Mesendoderm (in vitro differentiated cells): Measurements from ENCODE around the gene C11orf21.

Experiments used
- DNase-seq: peaks from one replicate; pipeline ENCODE4 v3.0.0; 2013
- H2AK5ac ChIP-seq: 2 replicates; pipeline ENCODE4 v1.6.1; 2013; ENCODE audit warnings: low read length, inconsistent platforms
- H2BK120ac ChIP-seq: 2 replicates; pipeline ENCODE4 v1.6.1; 2013; ENCODE audit warnings: low read depth, mild to moderate bottlenecking, low read length, moderate library complexity, mixed read lengths
- H2BK15ac ChIP-seq: replicated peaks from 2 replicates; pipeline ENCODE4 v1.6.1; 2013; ENCODE audit warnings: low read depth, mild to moderate bottlenecking, moderate library complexity
- H2BK5ac ChIP-seq: 2 replicates; pipeline ENCODE4 v1.6.1; 2013; ENCODE audit warnings: low read length, inconsistent platforms
- H3K18ac ChIP-seq: 2 replicates; pipeline ENCODE4 v1.6.1; 2013; ENCODE audit warnings: mild to moderate bottlenecking, low read length, mixed read lengths
- H3K23ac ChIP-seq: one replicate; pipeline ENCODE4 v1.6.1; 2013; ENCODE audit warnings: low read length
- H3K27ac ChIP-seq: 2 replicates; pipeline ENCODE4 v1.5.1; 2013; ENCODE audit warnings: low read depth, mild to moderate bottlenecking, inconsistent platforms, low read length, moderate library complexity
- H3K27me3 ChIP-seq: 2 replicates; pipeline ENCODE4 v1.6.1; 2013; ENCODE audit warnings: low read length, control low read depth, mild to moderate bottlenecking, inconsistent platforms; ENCODE audit not compliant: insufficient read depth, poor library complexity
- H3K36me3 ChIP-seq: 2 replicates; pipeline ENCODE4 v1.6.1; 2013; ENCODE audit warnings: low read length, inconsistent platforms; ENCODE audit not compliant: control insufficient read depth, insufficient read depth
- H3K4ac ChIP-seq: one replicate; pipeline ENCODE4 v1.6.1; 2013; ENCODE audit warnings: low read depth, mild to moderate bottlenecking, low read length, moderate library complexity
- H3K4me1 ChIP-seq: 2 replicates; pipeline ENCODE4 v1.6.1; 2013; ENCODE audit warnings: low read depth, low read length, inconsistent platforms; ENCODE audit not compliant: control insufficient read depth
- H3K4me2 ChIP-seq: 2 replicates; pipeline ENCODE4 v1.6.1; 2013; ENCODE audit warnings: low read length
- H3K4me3 ChIP-seq: 2 replicates; pipeline ENCODE4 v1.5.1; 2013; ENCODE audit warnings: mild to moderate bottlenecking, low read length
- H3K56ac ChIP-seq: one replicate; pipeline ENCODE4 v1.6.1; 2013; ENCODE audit warnings: low read length
- H3K79me1 ChIP-seq: 2 replicates; pipeline ENCODE4 v1.6.1; 2013; ENCODE audit warnings: low read length, inconsistent platforms
- H3K79me2 ChIP-seq: 2 replicates; pipeline ENCODE4 v1.6.1; 2013; ENCODE audit warnings: mild to moderate bottlenecking, low read length; ENCODE audit not compliant: control insufficient read depth, insufficient read depth
- H3K9ac ChIP-seq: 2 replicates; pipeline ENCODE4 v1.6.1; 2013; ENCODE audit warnings: low read length, inconsistent platforms
- H4K5ac ChIP-seq: one replicate; pipeline ENCODE4 v1.6.1; 2013; ENCODE audit warnings: low read length
- H4K8ac ChIP-seq: one replicate; pipeline ENCODE4 v1.6.1; 2013; ENCODE audit warnings: low read depth, mild to moderate bottlenecking, control low read depth, low read length, moderate library complexity
- WGBS: extraction: QIAGEN DNeasy Blood & Tissue Kit; methylation state at CpG from one replicate; pipeline ENCODE4 v1.1.7; 2013; ENCODE audit warnings: low lambda C conversion rate, missing lambda C conversion rate; ENCODE audit not compliant: insufficient coverage; ENCODE audit errors: extremely low coverage; 5-methylcytosine and 5-hydroxymethylcytosine counted together

The C11orf21 gene

GRCh38 chr11:2328656-2329354 lies 27.1 kb upstream of the C11orf21 start:
- Histone ChIP-seq H3K4me3 (no peak overlapping the region), H3K4me1 (no peaks in the 10 kb centered on the region)

GRCh38 chr11:2328021-2328420 lies 26.3 kb upstream of the C11orf21 start:
- Histone ChIP-seq H3K56ac (no peak overlapping the region), H3K4me3 (no peak overlapping the region), H3K27ac (peak overlapping the region; percentile 5)

More at GRCh38 chr11:2328656-2329354, 27.1 kb upstream of the C11orf21 start:
- H3K4me2 ChIP-seq = no peak overlapping the region
- no peaks in the 10 kb centered on the region for H3K79me1 ChIP-seq
- no peak overlapping the region for H2BK15ac ChIP-seq
- no peak overlapping the region for H3K56ac ChIP-seq
- no peak overlapping the region for H3K9ac ChIP-seq
- no peaks in the 10 kb centered on the region for H3K27me3 ChIP-seq
- H2BK5ac ChIP-seq = no peak overlapping the region
- no CpG with 5 or more reads among the region's 15 CpGs for WGBS
- H4K8ac ChIP-seq = no peak overlapping the region
- no peak overlapping the region for H4K5ac ChIP-seq
- H2BK120ac ChIP-seq = no peak overlapping the region
- H3K23ac ChIP-seq = no peak overlapping the region
- H3K79me2 ChIP-seq = no peaks in the 10 kb centered on the region
- no peak overlapping the region for H3K4ac ChIP-seq
- DNase-seq = no peak
- no peaks in the 10 kb centered on the region for H3K36me3 ChIP-seq
- H3K18ac ChIP-seq = no peak overlapping the region
- no peak overlapping the region for H2AK5ac ChIP-seq
- H3K27ac ChIP-seq = peak overlapping the region; percentile 22

GRCh38 chr11:2327032-2327431 lies 25.3 kb upstream of the C11orf21 start:
- no peak overlapping the region for H3K4me2 ChIP-seq
- no peaks in the 10 kb centered on the region for H3K79me2 ChIP-seq
- WGBS = no CpG with 5 or more reads among the region's 11 CpGs
- H3K23ac ChIP-seq = no peak overlapping the region
- no peak overlapping the region for H3K27ac ChIP-seq
- H3K18ac ChIP-seq = no peak overlapping the region
- no peak overlapping the region for H3K4me3 ChIP-seq
- no peaks in the 10 kb centered on the region for H3K27me3 ChIP-seq
- H2AK5ac ChIP-seq = no peak overlapping the region
- no peak overlapping the region for H2BK120ac ChIP-seq
- no peaks in the 10 kb centered on the region for H3K36me3 ChIP-seq
- no peak for DNase-seq
- no peak overlapping the region for H3K9ac ChIP-seq
- no peak overlapping the region for H3K4ac ChIP-seq
- H2BK15ac ChIP-seq = no peak overlapping the region
- no peak overlapping the region for H4K8ac ChIP-seq
- H3K4me1 ChIP-seq = no peaks in the 10 kb centered on the region
- no peak overlapping the region for H2BK5ac ChIP-seq
- no peak overlapping the region for H4K5ac ChIP-seq
- H3K79me1 ChIP-seq = no peaks in the 10 kb centered on the region
- no peak overlapping the region for H3K56ac ChIP-seq

More at GRCh38 chr11:2328021-2328420, 26.3 kb upstream of the C11orf21 start:
- Histone ChIP-seq H4K5ac (no peak overlapping the region), H3K4ac (no peak overlapping the region), H2AK5ac (no peak overlapping the region), H3K18ac (no peak overlapping the region), H3K4me1 (no peaks in the 10 kb centered on the region), H2BK15ac (no peak overlapping the region), H2BK5ac (no peak overlapping the region), H3K36me3 (no peaks in the 10 kb centered on the region), H3K4me2 (no peak overlapping the region), H3K27me3 (no peaks in the 10 kb centered on the region), H3K79me1 (no peaks in the 10 kb centered on the region), H3K79me2 (no peaks in the 10 kb centered on the region), H2BK120ac (no peak overlapping the region), H4K8ac (no peak overlapping the region), H3K9ac (no peak overlapping the region), H3K23ac (no peak overlapping the region)
- no CpG with 5 or more reads among the region's 11 CpGs for WGBS
- no peak for DNase-seq

- no peak overlapping the region for H2BK15ac ChIP-seq
- no CpG with 5 or more reads among the region's 2 CpGs for WGBS
- H3K4me3 ChIP-seq = no peak overlapping the region
- no peaks in the 10 kb centered on the region for H3K4me1 ChIP-seq
- no peak overlapping the region for H3K56ac ChIP-seq
- no peak overlapping the region for H2AK5ac ChIP-seq
- no peaks in the 10 kb centered on the region for H3K27me3 ChIP-seq
- no peak overlapping the region for H3K9ac ChIP-seq
- no peak overlapping the region for H3K4me2 ChIP-seq
- H2BK5ac ChIP-seq = no peak overlapping the region
- no peak overlapping the region for H4K8ac ChIP-seq
- no peak overlapping the region for H3K18ac ChIP-seq
- H4K5ac ChIP-seq = no peak overlapping the region
- H3K4ac ChIP-seq = no peak overlapping the region
- no peaks in the 10 kb centered on the region for H3K36me3 ChIP-seq
- no peak overlapping the region for H3K23ac ChIP-seq
- H2BK120ac ChIP-seq = no peak overlapping the region
- H3K79me2 ChIP-seq = no peaks in the 10 kb centered on the region
- no peaks in the 10 kb centered on the region for H3K79me1 ChIP-seq
- H3K27ac ChIP-seq = no peak overlapping the region
- no peak for DNase-seq
These were observed 24.0 kb upstream of the C11orf21 start for GRCh38 chr11:2325719-2326118.

GRCh38 chr11:2325123-2325522 lies 23.4 kb upstream of the C11orf21 start:
- H2BK15ac ChIP-seq = no peak overlapping the region
- H2AK5ac ChIP-seq = no peak overlapping the region
- H4K8ac ChIP-seq = no peak overlapping the region
- H3K18ac ChIP-seq = no peak overlapping the region
- no peaks in the 10 kb centered on the region for H3K79me2 ChIP-seq
- H3K56ac ChIP-seq = no peak overlapping the region
- no peaks in the 10 kb centered on the region for H3K79me1 ChIP-seq
- H3K23ac ChIP-seq = no peak overlapping the region
- H3K4me3 ChIP-seq = no peak overlapping the region
- H2BK120ac ChIP-seq = no peak overlapping the region
- H3K4me2 ChIP-seq = no peak overlapping the region
- H3K9ac ChIP-seq = no peak overlapping the region
- H3K27me3 ChIP-seq = no peaks in the 10 kb centered on the region
- WGBS = no CpG with 5 or more reads among the region's 4 CpGs
- H3K4me1 ChIP-seq = no peaks in the 10 kb centered on the region
- H2BK5ac ChIP-seq = no peak overlapping the region
- no peak overlapping the region for H4K5ac ChIP-seq
- no peak overlapping the region for H3K4ac ChIP-seq
- DNase-seq = no peak
- H3K27ac ChIP-seq = no peak overlapping the region
- no peaks in the 10 kb centered on the region for H3K36me3 ChIP-seq

- Histone ChIP-seq H2BK120ac (no peak overlapping the region), H3K18ac (no peak overlapping the region), H3K4ac (no peak overlapping the region), H3K56ac (no peak overlapping the region), H2AK5ac (no peak overlapping the region), H4K8ac (no peak overlapping the region), H3K36me3 (no peaks in the 10 kb centered on the region), H3K9ac (no peak overlapping the region), H3K4me2 (no peak overlapping the region), H3K4me1 (no peaks in the 10 kb centered on the region), H3K4me3 (no peak overlapping the region), H3K79me2 (no peaks in the 10 kb centered on the region), H2BK5ac (no peak overlapping the region), H3K23ac (no peak overlapping the region), H2BK15ac (no peak overlapping the region), H3K27me3 (no peaks in the 10 kb centered on the region), H4K5ac (no peak overlapping the region), H3K79me1 (no peaks in the 10 kb centered on the region), H3K27ac (no peak overlapping the region)
- no peak for DNase-seq
- no CpG with 5 or more reads among the region's 6 CpGs for WGBS
These were observed 19.6 kb upstream of the C11orf21 start for GRCh38 chr11:2321311-2321683.
